AG10803 (cell line): ENCODE data around the gene SFMBT2.

ENCODE experiments used
- DNase-seq: peaks from one replicate; pipeline ENCODE4 v3.0.0; 2010; ENCODE audit warnings: low read depth
- H3K4me3 ChIP-seq: 2 replicates; pipeline ENCODE4 v1.5.1; 2011; ENCODE audit warnings: mild to moderate bottlenecking, low read length, control low read depth
- TF ChIP-seq, protein P1 (sequence below): conservative IDR thresholded peaks from 2 replicates; pipeline ENCODE4 v1.5.1; 2011; ENCODE audit warnings: mild to moderate bottlenecking, low read length, control low read depth, inconsistent platforms

Gene SFMBT2

GRCh38 chr10:7354330-7355047, 56.3 kb downstream of the SFMBT2 start:
- TF ChIP-seq, protein P1, sequence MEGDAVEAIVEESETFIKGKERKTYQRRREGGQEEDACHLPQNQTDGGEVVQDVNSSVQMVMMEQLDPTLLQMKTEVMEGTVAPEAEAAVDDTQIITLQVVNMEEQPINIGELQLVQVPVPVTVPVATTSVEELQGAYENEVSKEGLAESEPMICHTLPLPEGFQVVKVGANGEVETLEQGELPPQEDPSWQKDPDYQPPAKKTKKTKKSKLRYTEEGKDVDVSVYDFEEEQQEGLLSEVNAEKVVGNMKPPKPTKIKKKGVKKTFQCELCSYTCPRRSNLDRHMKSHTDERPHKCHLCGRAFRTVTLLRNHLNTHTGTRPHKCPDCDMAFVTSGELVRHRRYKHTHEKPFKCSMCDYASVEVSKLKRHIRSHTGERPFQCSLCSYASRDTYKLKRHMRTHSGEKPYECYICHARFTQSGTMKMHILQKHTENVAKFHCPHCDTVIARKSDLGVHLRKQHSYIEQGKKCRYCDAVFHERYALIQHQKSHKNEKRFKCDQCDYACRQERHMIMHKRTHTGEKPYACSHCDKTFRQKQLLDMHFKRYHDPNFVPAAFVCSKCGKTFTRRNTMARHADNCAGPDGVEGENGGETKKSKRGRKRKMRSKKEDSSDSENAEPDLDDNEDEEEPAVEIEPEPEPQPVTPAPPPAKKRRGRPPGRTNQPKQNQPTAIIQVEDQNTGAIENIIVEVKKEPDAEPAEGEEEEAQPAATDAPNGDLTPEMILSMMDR: no peak
- DNase-seq: no peak
- no peak overlapping the region for H3K4me3 ChIP-seq

- H3K4me3 ChIP-seq: no peak overlapping the region
- TF ChIP-seq, protein P1: no peak
- DNase-seq: no peak
These were observed 58.9 kb downstream of the SFMBT2 start for GRCh38 chr10:7351894-7352293.

GRCh38 chr10:7350541-7351195, 60.2 kb downstream of the SFMBT2 start:
- TF ChIP-seq, protein P1: no peak
- no peak overlapping the region for H3K4me3 ChIP-seq
- no peak for DNase-seq

- no peak for DNase-seq
- no peak overlapping the region for H3K4me3 ChIP-seq
- TF ChIP-seq, protein P1: no peak
These were observed 65.1 kb downstream of the SFMBT2 start for GRCh38 chr10:7345717-7346116.

GRCh38 chr10:7343040-7343439, 67.8 kb downstream of the SFMBT2 start:
- TF ChIP-seq, protein P1: no peak
- DNase-seq: no peak
- H3K4me3 ChIP-seq: no peak overlapping the region

DNA sequence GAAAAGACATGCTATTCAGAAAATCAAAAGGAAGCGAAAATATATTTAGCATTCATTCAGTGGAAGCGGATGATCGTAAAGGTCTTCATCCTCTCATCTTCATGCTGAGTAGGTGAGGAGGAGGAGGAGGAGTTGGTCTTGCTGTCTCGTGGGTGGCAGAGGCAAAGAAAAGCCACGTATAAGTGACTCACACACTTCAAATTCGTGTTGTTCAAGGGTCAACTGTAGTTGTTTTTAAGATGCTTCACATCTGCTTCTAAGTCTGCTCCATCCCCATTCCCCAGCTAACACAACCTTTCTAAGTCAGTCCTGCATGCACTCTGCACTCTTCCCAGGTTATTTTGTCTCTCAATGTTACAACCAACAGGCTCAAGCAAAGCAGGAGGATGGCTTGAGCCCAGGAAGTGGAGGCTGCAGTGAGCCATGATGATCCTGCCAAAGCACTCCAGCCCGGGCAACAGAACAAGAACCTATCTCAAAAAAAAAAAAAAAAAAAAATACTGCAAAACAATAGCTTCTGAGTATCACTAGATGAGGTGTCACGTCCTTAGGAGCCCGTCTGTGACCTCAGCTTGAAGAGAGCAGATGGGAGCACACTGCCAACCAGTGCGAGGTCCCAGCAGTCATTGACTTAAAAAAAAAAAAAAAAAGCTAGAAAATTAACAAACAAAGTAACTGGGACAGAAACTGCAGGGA, 70.5 kb downstream of the SFMBT2 start:
- no peak overlapping the region for H3K4me3 ChIP-seq
- DNase-seq: no peak
- TF ChIP-seq, protein P1: no peak
